ENCODE results near the gene PTCHD4. TPM values are rescaled to one million over a fixed set of nuclear protein-coding genes. Genes with fewer than 3 reads are reported as not detected.

Gene PTCHD4
- total and polyA plus RNA-seq, 10 donors = 0.02 to 0.33 (median 0.23) TPM; not detected in 6

- H3K27me3 ChIP-seq (replicated peaks in 1 of 7) = no peaks in the 10 kb centered on the region
- peaks cover 0 to 7% (median 0%) of the 10 kb centered on the region in 8 donors for H3K9me3 ChIP-seq
- intact Hi-C loops (cut with DNase I; ENCODE audit: low total_unique reads) = no loop called here
- H3K27ac ChIP-seq = no peak overlapping the region
- no peaks in the 10 kb centered on the region for H3K36me3 ChIP-seq
- no peak for TF ChIP-seq POLR2A (IDR thresholded peaks at IDR 0.05)
- no peak for TF ChIP-seq POLR2AphosphoS5 (IDR thresholded peaks at IDR 0.05)
- no peak for TF ChIP-seq CTCF (IDR thresholded peaks at IDR 0.05 in 8 of 11, conservative IDR thresholded peaks at IDR 0.05 in 3 of 11)
- H3K4me3 ChIP-seq = no peak overlapping the region
- no peak for DNase-seq
- 70 to 81% (median 78%) methylated on average over 4 of the region's 4 CpGs for WGBS, 5 donors
- no peaks in the 10 kb centered on the region for H3K4me1 ChIP-seq
These were observed 30.6 kb downstream of the PTCHD4 start for GRCh38 chr6:48080227-48081009.

GRCh38 chr6:48078120-48078519 is 32.9 kb downstream of the PTCHD4 start:
- Histone ChIP-seq H3K36me3 (no peaks in the 10 kb centered on the region), H3K4me1 (no peaks in the 10 kb centered on the region), H3K27me3 (replicated peaks in 1 of 7) (no peaks in the 10 kb centered on the region), H3K4me3 (no peak overlapping the region), H3K27ac (no peak overlapping the region), H3K9me3 (no peaks in the 10 kb centered on the region)
- TF ChIP-seq POLR2AphosphoS5 (IDR thresholded peaks at IDR 0.05) (no peak), CTCF (IDR thresholded peaks at IDR 0.05 in 8 of 11, conservative IDR thresholded peaks at IDR 0.05 in 3 of 11) (no peak), POLR2A (IDR thresholded peaks at IDR 0.05) (no peak)
- no peak for DNase-seq
- intact Hi-C loops (cut with DNase I; ENCODE audit: low total_unique reads) = no loop called here

GRCh38 chr6:48075181-48075580 is 35.8 kb downstream of the PTCHD4 start:
- H3K27me3 ChIP-seq (replicated peaks in 1 of 7) = no peaks in the 10 kb centered on the region
- H3K27ac ChIP-seq = no peak overlapping the region
- H3K4me3 ChIP-seq = no peak overlapping the region
- TF ChIP-seq CTCF (IDR thresholded peaks at IDR 0.05 in 8 of 11, conservative IDR thresholded peaks at IDR 0.05 in 3 of 11) (no peak), POLR2AphosphoS5 (IDR thresholded peaks at IDR 0.05) (no peak), POLR2A (IDR thresholded peaks at IDR 0.05) (no peak)
- no peak for DNase-seq
- no peaks in the 10 kb centered on the region for H3K4me1 ChIP-seq
- no peaks in the 10 kb centered on the region for H3K36me3 ChIP-seq
- H3K9me3 ChIP-seq = no peaks in the 10 kb centered on the region
- intact Hi-C loops (cut with DNase I; ENCODE audit: low total_unique reads) = no loop called here

- H3K4me1 ChIP-seq = no peaks in the 10 kb centered on the region
- peaks cover 0 to 7% (median 4%) of the 10 kb centered on the region in 7 donors for H3K27me3 ChIP-seq (replicated peaks in 1 of 7)
- H3K27ac ChIP-seq = no peak overlapping the region
- no peaks in the 10 kb centered on the region for H3K9me3 ChIP-seq
- intact Hi-C loops (cut with DNase I; ENCODE audit: low total_unique reads) = no loop called here
- H3K4me3 ChIP-seq = no peak overlapping the region
- H3K36me3 ChIP-seq = no peaks in the 10 kb centered on the region
- no peak for DNase-seq
- no peak for TF ChIP-seq CTCF (IDR thresholded peaks at IDR 0.05 in 8 of 11, conservative IDR thresholded peaks at IDR 0.05 in 3 of 11)
- 80 to 87% (median 84%) methylated on average over 8 of the region's 8 CpGs for WGBS, 5 donors
These were observed 36.8 kb downstream of the PTCHD4 start for GRCh38 chr6:48073976-48074767.
